ENCODE data around the gene GDNF.
"Not testable (repeated sequence)": the region's sequence is repeated elsewhere in the genome, so short reads cannot be mapped to it uniquely, and the experiment has no call there.

GDNF gene

DNA sequence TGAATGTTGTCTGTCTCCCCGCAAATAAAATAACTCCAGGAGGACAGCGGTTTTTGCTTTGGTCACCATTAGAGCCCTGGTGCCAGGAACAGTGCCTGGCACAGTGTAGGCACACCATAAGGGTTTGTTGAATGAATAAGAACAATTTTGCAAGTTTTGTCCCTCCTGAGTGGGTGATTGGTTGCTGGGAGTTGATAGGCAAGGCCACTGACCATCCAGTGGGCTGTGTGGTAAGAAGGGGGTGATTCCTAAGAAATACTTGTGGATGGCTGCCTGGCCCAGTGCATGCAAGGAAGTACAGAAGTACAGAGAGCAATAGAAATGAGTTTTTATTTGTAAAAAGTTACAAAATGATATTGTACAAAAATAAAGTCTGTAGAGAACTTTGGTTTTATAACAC is 27.5 kb downstream of the GDNF start:
- DNase-seq: no peak

DNA sequence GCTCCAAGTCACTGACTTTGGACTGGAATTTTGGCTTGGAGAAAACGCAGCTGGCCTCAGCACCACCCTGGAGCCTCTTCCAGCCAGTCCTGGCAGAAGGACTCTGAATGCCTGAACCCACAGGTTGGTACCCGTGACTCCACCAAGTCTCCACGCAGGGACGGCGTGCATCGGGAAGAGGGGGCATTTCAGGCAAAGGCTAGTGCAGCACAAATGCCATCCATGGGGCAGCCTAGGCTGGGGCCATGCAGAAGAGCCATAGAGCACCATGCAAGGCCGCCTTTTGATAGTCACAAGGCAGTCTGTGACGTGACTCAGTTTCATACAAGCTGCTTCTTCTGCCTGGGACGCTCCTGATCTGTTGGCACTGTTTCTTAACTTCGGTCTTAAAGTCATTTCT is 28.0 kb downstream of the GDNF start:
- DNase-seq: no peak

DNA sequence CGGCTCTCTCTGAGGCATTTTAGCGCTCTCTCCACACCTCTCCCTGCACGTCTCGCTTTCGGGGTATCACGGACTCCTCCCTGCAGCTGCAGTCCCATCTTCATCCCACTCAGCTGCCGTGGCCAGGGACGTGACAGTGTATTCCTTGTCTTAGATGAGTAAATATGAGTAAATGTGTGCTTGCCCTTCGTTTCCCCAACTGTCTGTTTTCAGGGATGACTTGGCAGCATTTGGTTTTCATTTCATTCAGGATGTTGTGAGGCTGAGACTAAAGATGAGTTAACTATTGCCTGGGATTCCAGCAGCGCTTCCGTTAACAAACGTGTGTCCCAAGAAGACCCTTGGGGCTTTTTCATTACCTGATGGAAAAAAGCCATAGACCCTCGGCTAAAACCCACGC is 29.5 kb downstream of the GDNF start:
- no peak for DNase-seq

DNA sequence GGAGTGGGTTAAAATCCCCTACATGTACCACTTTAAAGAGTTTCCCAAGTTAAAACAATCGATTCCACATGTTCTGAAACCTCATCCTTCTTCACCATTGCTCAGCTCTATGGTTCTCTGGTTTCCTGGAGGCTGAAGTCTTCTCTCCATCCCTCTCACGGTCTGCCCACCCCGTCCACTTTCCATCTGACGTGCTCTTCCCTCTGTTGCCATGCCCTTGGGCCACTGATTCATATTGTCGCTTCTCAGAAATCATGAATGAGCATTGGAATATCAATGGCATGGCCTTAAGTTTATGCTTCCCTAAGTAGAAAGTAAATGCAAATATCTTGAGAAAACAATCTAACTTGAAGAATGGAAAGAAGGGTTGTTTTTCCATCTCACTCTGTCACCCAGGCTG is 30.9 kb downstream of the GDNF start:
- DNase-seq: no peak

GRCh38 chr5:37807621-37808301 is 32.1 kb downstream of the GDNF start:
- no peak for DNase-seq

- DNase-seq: no peak
Measured at GRCh38 chr5:37807015-37807414, 32.8 kb downstream of the GDNF start.

- DNase-seq: no peak
Measured at GRCh38 chr5:37806476-37806875, 33.4 kb downstream of the GDNF start.

- no peak for DNase-seq
Measured at GRCh38 chr5:37806016-37806415, 33.8 kb downstream of the GDNF start.

DNA sequence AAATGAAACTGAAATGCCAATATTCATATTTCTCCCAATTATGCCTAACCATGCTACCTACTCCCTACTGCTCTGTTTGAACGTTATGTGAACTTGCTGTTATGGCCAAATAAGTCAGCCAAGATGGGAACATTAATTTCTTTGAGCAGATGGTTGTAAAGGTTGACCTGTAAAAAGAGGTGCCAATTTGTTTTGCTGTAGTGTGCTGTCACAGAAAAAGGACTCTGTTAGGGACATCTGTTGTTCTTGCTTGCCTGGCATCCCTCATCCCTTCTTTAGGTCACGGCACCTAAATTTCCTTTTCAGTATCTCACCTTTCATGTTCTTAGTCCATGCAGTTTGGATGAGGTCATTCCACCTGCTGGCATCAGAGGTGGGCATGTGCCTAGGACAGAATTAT is 35.4 kb downstream of the GDNF start:
- no peak for DNase-seq

- no peak for DNase-seq
Measured at GRCh38 chr5:37803487-37803886, 36.4 kb downstream of the GDNF start.

GRCh38 chr5:37801521-37801920 is 38.3 kb downstream of the GDNF start:
- DNase-seq: no peak

DNA sequence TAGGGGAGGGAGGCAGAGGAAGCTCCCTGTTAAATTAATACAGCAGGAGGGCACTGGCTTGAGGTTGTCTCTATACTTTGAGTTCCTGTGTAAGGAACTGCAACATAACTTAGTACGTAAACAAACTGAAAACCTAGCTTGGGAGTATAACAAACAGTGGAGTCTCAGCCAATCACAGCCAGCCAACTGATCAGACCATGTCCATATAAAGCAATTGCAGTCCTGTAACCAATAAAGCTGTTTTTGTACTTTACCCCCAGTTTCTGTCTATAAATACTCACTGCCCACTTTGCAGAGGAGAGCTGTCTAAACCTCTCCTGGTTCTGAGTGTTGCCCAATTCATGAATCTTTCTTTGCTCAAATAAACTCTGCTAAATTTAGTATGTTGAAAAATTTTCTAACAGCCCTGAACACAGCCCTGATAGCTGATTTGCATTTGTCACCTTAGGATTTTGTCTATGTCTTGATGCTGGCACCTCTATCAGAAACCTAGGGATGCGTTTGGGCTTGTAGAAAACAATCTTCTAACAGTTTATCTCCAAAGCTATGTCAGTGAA is 39.9 kb downstream of the GDNF start:
- DNase-seq: no peak

DNA sequence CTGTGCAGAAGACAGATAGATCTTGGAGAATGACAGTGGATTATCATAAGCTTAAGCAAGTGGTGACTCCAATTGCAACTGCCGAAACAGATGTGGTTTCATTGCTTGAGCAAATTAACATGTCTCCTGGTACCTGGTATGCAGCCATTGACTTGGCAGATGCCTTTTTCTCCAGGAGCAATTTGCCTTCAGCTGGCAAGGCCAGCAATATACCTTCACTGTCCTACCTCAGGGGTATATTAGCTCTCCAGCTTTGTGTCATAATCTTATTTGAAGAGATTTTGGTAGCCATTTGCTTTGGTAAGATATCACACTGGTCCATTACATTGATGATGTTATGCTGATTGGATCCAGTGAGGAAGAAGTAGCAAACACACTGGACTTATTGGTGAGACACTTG is 43.4 kb downstream of the GDNF start:
- DNase-seq: not testable (repeated sequence)

GRCh38 chr5:37795292-37795691 is 44.5 kb downstream of the GDNF start:
- DNase-seq: not testable (repeated sequence)

GRCh38 chr5:37792975-37793631 is 46.7 kb downstream of the GDNF start:
- DNase-seq: no peak

DNA sequence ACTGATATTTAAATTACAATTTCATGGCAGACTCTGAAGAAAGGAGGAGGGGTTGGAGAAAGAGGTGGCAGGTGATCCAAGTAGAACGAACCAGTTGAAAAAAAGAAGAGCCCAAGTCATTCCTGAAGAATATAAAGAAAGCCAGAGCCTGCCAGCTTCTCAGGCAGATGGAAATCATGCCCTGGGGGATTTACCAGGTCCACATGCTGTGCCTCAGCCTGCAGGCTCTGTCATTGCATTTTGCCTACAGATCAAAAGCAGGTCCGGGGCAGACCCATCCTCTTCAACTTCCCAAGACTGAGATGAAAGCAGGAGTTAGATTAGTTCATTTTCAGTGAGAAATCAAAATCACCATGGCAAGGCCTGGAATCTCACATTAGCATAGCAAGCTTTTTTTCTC is 48.5 kb downstream of the GDNF start:
- no peak for DNase-seq

GRCh38 chr5:37789991-37790390 is 49.9 kb downstream of the GDNF start:
- DNase-seq: no peak

DNA sequence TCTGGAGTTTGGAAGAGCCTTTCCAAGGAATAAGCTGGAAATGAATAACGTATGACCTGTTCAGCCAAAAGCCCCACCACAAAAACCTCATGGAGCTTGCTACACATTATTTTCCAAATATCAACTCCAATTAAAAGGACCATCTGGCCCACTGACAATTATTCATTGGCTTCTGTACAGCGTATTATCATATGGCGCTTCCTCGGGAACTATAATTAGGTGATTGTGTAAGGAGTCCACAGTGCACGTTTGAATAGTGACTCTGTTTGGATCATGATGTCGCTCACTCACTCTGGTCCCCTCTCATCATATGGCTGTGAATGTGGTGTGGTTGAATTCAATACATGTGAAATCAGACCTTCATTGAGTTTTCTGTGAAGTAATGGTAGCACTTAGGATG is 52.1 kb downstream of the GDNF start:
- no peak for DNase-seq

GRCh38 chr5:37786862-37787519 is 52.9 kb downstream of the GDNF start:
- no peak for DNase-seq

DNA sequence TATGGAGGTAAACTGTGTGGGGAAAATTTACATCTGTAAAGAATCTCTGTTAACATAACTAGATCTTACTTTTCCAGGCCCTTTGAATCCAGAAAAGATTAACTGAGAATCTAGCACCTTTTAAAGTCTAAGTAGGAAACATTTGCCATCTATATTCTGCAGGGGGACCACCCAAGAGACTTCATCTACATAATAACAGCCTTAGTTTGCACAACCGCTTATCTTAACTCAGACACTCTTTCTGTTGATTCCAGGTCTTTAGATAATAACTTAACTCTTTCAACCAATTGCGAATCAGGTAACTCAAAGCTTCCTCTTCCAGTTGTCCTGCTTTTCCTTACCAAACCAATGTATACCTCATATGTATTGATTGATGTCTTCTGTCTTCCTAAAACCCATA is 53.4 kb downstream of the GDNF start:
- no peak for DNase-seq

GRCh38 chr5:37781409-37781808 is 58.4 kb downstream of the GDNF start:
- DNase-seq: not testable (repeated sequence)

GRCh38 chr5:37777432-37778130 is 62.3 kb downstream of the GDNF start:
- DNase-seq: no peak

DNA sequence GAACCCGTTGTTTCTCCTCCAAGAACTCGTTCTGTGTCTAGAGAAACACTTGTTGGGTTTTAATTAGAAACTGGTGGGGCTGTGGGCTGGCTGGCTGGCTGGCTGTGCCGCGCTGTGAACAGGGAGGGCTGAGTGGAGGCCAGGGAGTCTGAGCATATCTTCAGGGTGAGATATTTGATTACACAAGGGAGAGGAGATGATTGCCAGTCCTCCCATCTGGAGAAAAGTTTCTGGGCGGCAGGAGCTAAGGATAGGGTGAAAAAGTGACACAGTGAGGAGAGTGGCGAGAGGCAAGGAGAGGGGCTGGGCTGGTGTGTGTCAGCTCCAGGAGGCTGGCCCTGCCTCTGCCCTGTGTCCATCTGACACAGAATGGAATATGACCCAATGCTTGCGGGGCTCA is 63.0 kb downstream of the GDNF start:
- DNase-seq: no peak

All from activated effector memory CD4-positive, alpha-beta T cell treated with anti-CD3 and anti-CD28 coated beads, Interleukin-2, amount 50 U/mL, for 16 hours (primary cell).